K562 (cell line): ENCODE measurements around the gene KIF17. TPM values are rescaled to one million over a fixed set of nuclear protein-coding genes. Genes with fewer than 3 reads are reported as not detected.

Experiments
- ATAC-seq: fragments of 200-7000 bp; cut with Tn5 transposase; 3 replicates; pipeline ENCODE4 v1.9.1; 2020; ENCODE audit warnings: moderate library complexity
- BruUV-seq: library from RNA; stranded (reverse); fragments of 400-500 nt; replicated peaks from 2 replicates; lab custom pipeline; 2021; lab: Mats Ljungman, UMichigan
- CTCF ChIA-PET: fragments of 300-600 bp; formaldehyde crosslinking; extraction: SDS; loops from one replicate; lab custom pipeline; 2021; ENCODE audit warnings: low intra/inter-chr PET ratio; lab: Yijun Ruan, JAX
- POLR2A ChIA-PET: fragments of 300-600, 350-650 bp; sonication (Branson Sonifier 250); formaldehyde crosslinking; extraction: SDS; loops from one replicate; lab custom pipeline; 2021; ENCODE audit warnings: antibody characterized with exemption, inconsistent platforms; lab: Yijun Ruan, JAX
- DNase-seq, 4 experiments: peaks; one replicate each; pipeline versions ENCODE4 v3.0.0 to v3.0.0-alpha.2; 2011 to 2018; ENCODE audit warnings: low spot score in 3 of 4, mixed read lengths in 3 of 4; ENCODE audit errors: extremely low read depth in 1 of 4
- FAIRE-seq: peaks from 2 replicates; lab custom pipeline; 2011; peaks lifted over from hg19 to GRCh38; lab: Jason Lieb, UNC
- H2AFZ ChIP-seq: 2 replicates; pipeline ENCODE4 v1.6.0; 2011; ENCODE audit warnings: low read depth, low read length, control low read depth, inconsistent platforms
- H3K27ac ChIP-seq: fragments of 200-600 bp; 3 replicates; pipeline ENCODE4 v1.8.0; 2011; ENCODE audit warnings: low read depth, mild to moderate bottlenecking, control low read depth, inconsistent platforms, low read length, moderate library complexity, mixed read lengths; ENCODE audit errors: extremely low read depth
- H3K27me3 ChIP-seq, 2 experiments: fragments of 300-600 bp in 1 of 2; 2 replicates in 1 of 2; 3 replicates in 1 of 2; pipeline versions ENCODE4 v1.6.0 to v1.8.0; 2011; ENCODE audit warnings: inconsistent platforms in 2 of 2, low read length in 2 of 2, mild to moderate bottlenecking in 1 of 2, mixed read lengths in 1 of 2, moderate library complexity in 1 of 2; ENCODE audit not compliant: control insufficient read depth in 2 of 2, insufficient read depth in 2 of 2
- H3K36me3 ChIP-seq: fragments of 300-600 bp; 3 replicates; pipeline ENCODE4 v1.8.0; 2011; ENCODE audit warnings: mild to moderate bottlenecking, low read length, inconsistent platforms; ENCODE audit not compliant: control insufficient read depth, insufficient read depth
- H3K4me1 ChIP-seq, 2 experiments: fragments of 200-600 bp in 1 of 2; replicated peaks in 1 of 2; 2 replicates in 1 of 2; 3 replicates in 1 of 2; pipeline versions ENCODE4 v1.5.1 to v1.8.0; 2011; ENCODE audit warnings: inconsistent platforms in 2 of 2, low read length in 2 of 2, mild to moderate bottlenecking in 1 of 2, mixed read lengths in 1 of 2, moderate library complexity in 1 of 2; ENCODE audit not compliant: control insufficient read depth in 2 of 2, insufficient read depth in 2 of 2
- H3K4me2 ChIP-seq: 2 replicates; pipeline ENCODE4 v1.6.1; 2011; ENCODE audit warnings: low read length, control low read depth, inconsistent platforms, mixed read lengths; ENCODE audit not compliant: insufficient read depth
- H3K4me3 ChIP-seq: fragments of 200-600 bp; sonication (generic), shearing (Covaris generic); 2 replicates; pipeline ENCODE4 v1.5.1; 2016; ENCODE audit warnings: control low read depth, inconsistent platforms
- H3K79me2 ChIP-seq: fragments of 200-600 bp; 3 replicates; pipeline ENCODE4 v1.8.0; 2011; ENCODE audit warnings: low read length, inconsistent platforms; ENCODE audit not compliant: control insufficient read depth, insufficient read depth
- H3K9ac ChIP-seq, 2 experiments: 2 replicates each; pipeline versions ENCODE4 v1.6.0 to v1.6.1; 2011; ENCODE audit warnings: low read depth in 2 of 2, low read length in 2 of 2, control low read depth in 1 of 2, inconsistent platforms in 1 of 2, mild to moderate bottlenecking in 1 of 2, mixed read lengths in 1 of 2; ENCODE audit not compliant: insufficient read depth in 1 of 2
- H3K9me1 ChIP-seq: one replicate; pipeline ENCODE4 v1.6.0; 2011; ENCODE audit warnings: inconsistent platforms, mild to moderate bottlenecking, low read length, moderate library complexity; ENCODE audit not compliant: control insufficient read depth, insufficient read depth
- H3K9me3 ChIP-seq: replicated peaks from 2 replicates; pipeline ENCODE4 v1.5.1; 2011; ENCODE audit warnings: low read depth, low read length, inconsistent platforms; ENCODE audit not compliant: control insufficient read depth, insufficient read depth
- H4K20me1 ChIP-seq: replicated peaks from 2 replicates; pipeline ENCODE4 v1.6.1; 2011; ENCODE audit warnings: low read length, inconsistent platforms, mixed read lengths; ENCODE audit not compliant: control insufficient read depth, insufficient read depth
- HNRNPH1 ChIP-seq: fragments of 200-400 bp; formaldehyde crosslinking; optimal IDR thresholded peaks from 2 replicates; pipeline ENCODE3; 2017; ENCODE audit warnings: low read depth, mild to moderate bottlenecking, low read length, moderate library complexity
- NELFE ChIP-seq: IDR thresholded peaks from 2 replicates; pipeline ENCODE4 v1.6.1; 2011; ENCODE audit warnings: mild to moderate bottlenecking; ENCODE audit not compliant: insufficient read depth, insufficient read length
- WGBS: fragments of 100-300 bp; shearing (Covaris generic); methylation state at CpG from one replicate; pipeline ENCODE4 v1.1.6; 2016; ENCODE audit warnings: low coverage, mixed read lengths; ENCODE audit not compliant: insufficient coverage; ENCODE audit errors: missing lambda C conversion rate; 5-methylcytosine and 5-hydroxymethylcytosine counted together
- in situ Hi-C: fragments of 300-500 bp; cut with MboI; formaldehyde crosslinking; loops from 4 replicates; pipeline ENCODE4 v1.15.0; 2018; ENCODE audit warnings: inconsistent platforms, mixed read lengths
- intact Hi-C: fragments of 100-400 bp; cut with micrococcal nuclease; formaldehyde crosslinking; loops from 2 replicates; pipeline ENCODE4 v1.14.2; 2022
- polyA plus RNA-seq, 8 experiments: library from polyadenylated mRNA; depleted of rRNA in 4 of 8; stranded (reverse) in 5 of 8; unstranded in 3 of 8; fragments of >200 nt; fragmentation: Nextera tagmentation in 2 of 8; fragmentation: Illumina TruSeq in 1 of 8; extraction: Ambion mirVana in 2 of 8; extraction: Trizol in 1 of 8; gene quantifications; 2 replicates each; pipeline versions ENCODE4 v1.2.1 to v1.2.3, GENCODE V29; 2011 to 2014; ENCODE audit warnings: inconsistent platforms in 1 of 8, missing spikeins in 1 of 8
- total RNA-seq, 7 experiments: library from RNA; depleted of rRNA in 6 of 7; stranded (reverse); fragments of >200 nt in 6 of 7; fragmentation: Illumina TruSeq in 2 of 7; extraction: Trizol in 2 of 7; gene quantifications; 2 replicates each; pipeline versions ENCODE4 v1.2.1 to v1.2.3, GENCODE V29; 2011 to 2021; ENCODE audit warnings: low replicate concordance in 1 of 7
- TF ChIP-seq, protein P1 (sequence below): sonication (generic); formaldehyde crosslinking; IDR thresholded peaks from 2 replicates; pipeline ENCODE4 v1.8.1; 2023; ENCODE audit warnings: mild to moderate bottlenecking, missing genetic modification reagents

Gene KIF17
- total and polyA plus RNA-seq, 9 of the 15 experiments (the other 6 are each of a cell fraction or from before 2014, with no cell fraction given): 0.04 to 0.47 (median 0.18) TPM; not detected in 5

DNA sequence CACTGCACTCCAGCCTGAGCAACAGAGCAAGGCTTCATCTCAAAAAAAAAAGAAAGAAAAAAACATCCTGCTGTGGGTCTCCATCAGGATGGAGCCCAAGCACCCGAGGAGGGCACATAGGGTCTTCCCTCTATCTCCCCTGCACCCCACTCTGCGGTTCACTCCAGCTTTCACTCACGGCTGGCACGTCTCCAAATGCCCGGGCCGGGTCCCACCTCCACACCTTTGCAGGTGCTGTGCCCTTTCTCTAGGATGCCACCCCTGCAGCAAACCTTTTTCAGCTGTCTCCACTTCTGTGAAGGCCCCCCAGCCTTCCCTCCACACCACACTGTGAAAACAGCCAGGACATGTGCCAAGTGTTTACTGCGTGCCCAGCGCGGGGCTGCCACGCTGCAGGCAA, 34.2 kb downstream of the KIF17 start:
- WGBS: 11% methylated on average over 10 of the region's 10 CpGs
- DNase-seq: no peak
- Histone ChIP-seq H3K9me1 (no peaks in the 10 kb centered on the region), H3K27ac (no peak overlapping the region), H3K4me3 (no peak overlapping the region), H3K36me3 (no peaks in the 10 kb centered on the region), H3K79me2 (no peaks in the 10 kb centered on the region), H3K4me1 (peaks cover 0 to 27% of the 10 kb centered on the region in 2 experiments; a peak in 2 of 5 replicates), H3K9me3 (no peaks in the 10 kb centered on the region), H3K9ac (no peak overlapping the region), H4K20me1 (0 out of 2 replicates have a peak, but pooled peaks cover 6% of the 10 kb centered on the region), H3K27me3 (peaks cover 59 to 84% of the 10 kb centered on the region in 2 experiments), H2AFZ (no peak overlapping the region)
- ChIA-PET POLR2A (interaction anchor here (1.2 kb wide), 1 partner anchor 17 kb away, joined by 3 read pairs; no protein-coding TSS in a partner anchor), CTCF (no interaction called here)
- FAIRE-seq: no peak
- no TSS peak for BruUV-seq
- intact Hi-C loops (no loop called here), in situ Hi-C loops (no loop called here)
- no peak for ATAC-seq
- TF ChIP-seq, protein P1, sequence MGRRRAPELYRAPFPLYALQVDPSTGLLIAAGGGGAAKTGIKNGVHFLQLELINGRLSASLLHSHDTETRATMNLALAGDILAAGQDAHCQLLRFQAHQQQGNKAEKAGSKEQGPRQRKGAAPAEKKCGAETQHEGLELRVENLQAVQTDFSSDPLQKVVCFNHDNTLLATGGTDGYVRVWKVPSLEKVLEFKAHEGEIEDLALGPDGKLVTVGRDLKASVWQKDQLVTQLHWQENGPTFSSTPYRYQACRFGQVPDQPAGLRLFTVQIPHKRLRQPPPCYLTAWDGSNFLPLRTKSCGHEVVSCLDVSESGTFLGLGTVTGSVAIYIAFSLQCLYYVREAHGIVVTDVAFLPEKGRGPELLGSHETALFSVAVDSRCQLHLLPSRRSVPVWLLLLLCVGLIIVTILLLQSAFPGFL (CRISPR knock-in tag): no peak
- TF ChIP-seq HNRNPH1: no peak
- TF ChIP-seq NELFE: no peak
- TF ChIP-seq, all 486 proteins: peak for 0
- no peak overlapping the region for H3K4me2 ChIP-seq
